Activated T-cell treated with anti-CD3 and anti-CD28 coated beads, Interleukin-2, amount 50 U/mL, for 24 hours (primary cell): ENCODE measurements around the gene CBX1.

Experiments used
- DNase-seq: peaks from one replicate; pipeline ENCODE4 v3.0.0-alpha.2; 2020
- H3K27ac Mint-ChIP-seq: 2 replicates; pipeline ENCODE4 v1.8.0; 2020; ENCODE audit warnings: mild to moderate bottlenecking, mixed read lengths
- H3K27me3 Mint-ChIP-seq: 2 replicates; pipeline ENCODE4 v1.8.0; 2020; ENCODE audit warnings: mixed read lengths
- H3K36me3 Mint-ChIP-seq: 2 replicates; pipeline ENCODE4 v1.8.0; 2020; ENCODE audit warnings: low read depth, mixed read lengths
- H3K4me1 Mint-ChIP-seq: 2 replicates; pipeline ENCODE4 v1.8.0; 2020; ENCODE audit warnings: low read depth, mixed read lengths
- H3K4me3 Mint-ChIP-seq: 2 replicates; pipeline ENCODE4 v1.8.0; 2020; ENCODE audit warnings: mild to moderate bottlenecking, moderate library complexity, mixed read lengths
- H3K9me3 Mint-ChIP-seq: 2 replicates; pipeline ENCODE4 v1.8.0; 2020; ENCODE audit warnings: mixed read lengths

The CBX1 gene

GRCh38 chr17:48129981-48130380 is 28.7 kb upstream of the CBX1 start:
- DNase-seq = no peak
- no peak overlapping the region for H3K27ac Mint-ChIP-seq
- no peak overlapping the region for H3K4me3 Mint-ChIP-seq

DNA sequence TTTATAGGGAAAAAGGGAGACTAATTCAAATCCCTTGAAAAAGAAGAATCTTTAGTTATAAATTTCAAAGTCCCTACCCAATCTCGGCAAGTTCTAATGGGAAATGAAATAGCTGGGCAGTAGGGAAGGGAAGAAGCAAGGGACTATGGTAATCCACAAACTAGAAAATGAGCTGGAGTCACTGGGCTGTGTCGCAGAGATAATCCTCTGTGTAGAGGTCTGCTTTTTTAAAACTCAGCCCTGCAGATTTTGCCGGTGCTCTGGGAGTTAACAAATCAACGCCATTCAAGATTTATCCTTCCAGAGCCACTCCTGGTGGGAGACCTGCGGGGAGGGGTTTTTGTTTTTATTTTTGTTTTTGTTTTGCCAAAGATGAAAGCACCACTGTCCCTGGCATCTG is 27.1 kb upstream of the CBX1 start:
- Mint-ChIP-seq H3K4me3 (no peak overlapping the region), H3K9me3 (no peaks in the 10 kb centered on the region), H3K36me3 (peaks cover 47% of the 10 kb centered on the region), H3K4me1 (peaks cover 6% of the 10 kb centered on the region), H3K27ac (no peak overlapping the region), H3K27me3 (no peaks in the 10 kb centered on the region)
- DNase-seq = no peak

More at GRCh38 chr17:48129981-48130380, 28.7 kb upstream of the CBX1 start:
- peaks cover 39% of the 10 kb centered on the region for H3K36me3 Mint-ChIP-seq
- peaks cover 1% of the 10 kb centered on the region for H3K4me1 Mint-ChIP-seq
- H3K27me3 Mint-ChIP-seq = no peaks in the 10 kb centered on the region
- H3K9me3 Mint-ChIP-seq = no peaks in the 10 kb centered on the region

DNA sequence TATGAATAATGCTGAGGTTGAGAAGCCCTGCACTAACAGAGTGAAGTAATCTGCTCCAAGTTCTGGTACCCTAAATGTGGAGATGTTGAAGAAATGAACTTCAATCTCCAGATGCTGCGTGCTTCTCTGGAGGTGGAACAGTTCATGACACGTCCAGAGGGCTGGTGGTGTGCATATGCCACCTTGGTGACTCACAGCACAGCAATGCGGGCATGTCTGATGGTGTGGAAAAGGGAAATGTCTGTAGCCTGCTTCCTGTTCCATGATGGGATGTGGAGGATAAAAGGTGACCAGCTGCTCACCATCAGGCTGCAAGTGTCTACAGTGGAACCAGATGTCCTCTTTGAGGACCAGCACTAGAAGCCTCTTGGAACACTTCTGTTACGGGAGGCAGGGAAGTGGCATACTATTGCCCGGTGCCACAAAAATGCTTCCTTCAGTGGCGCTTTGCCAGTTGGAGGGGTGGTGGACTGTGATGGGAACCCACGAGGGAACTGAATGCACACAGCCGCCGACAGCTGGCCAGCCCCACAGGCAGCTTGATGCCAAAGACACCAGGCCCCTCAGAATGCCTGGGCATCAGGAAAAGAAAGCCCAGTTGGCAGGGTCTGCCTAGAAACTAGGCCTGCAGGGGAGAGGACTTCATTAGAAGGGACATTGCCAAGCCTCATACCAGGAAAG is 26.2 kb upstream of the CBX1 start:
- peaks cover 54% of the 10 kb centered on the region for H3K36me3 Mint-ChIP-seq
- no peak overlapping the region for H3K4me3 Mint-ChIP-seq
- peak overlapping the region; percentile 9 for H3K27ac Mint-ChIP-seq
- no peaks in the 10 kb centered on the region for H3K27me3 Mint-ChIP-seq
- peaks cover 7% of the 10 kb centered on the region for H3K4me1 Mint-ChIP-seq
- no peak for DNase-seq
- H3K9me3 Mint-ChIP-seq = no peaks in the 10 kb centered on the region

GRCh38 chr17:48126532-48126850 is 25.2 kb upstream of the CBX1 start:
- no peaks in the 10 kb centered on the region for H3K27me3 Mint-ChIP-seq
- H3K9me3 Mint-ChIP-seq = no peaks in the 10 kb centered on the region
- no peak for DNase-seq
- H3K36me3 Mint-ChIP-seq = peaks cover 57% of the 10 kb centered on the region
- H3K4me1 Mint-ChIP-seq = peaks cover 7% of the 10 kb centered on the region
- H3K27ac Mint-ChIP-seq = peak overlapping the region; percentile 57
- no peak overlapping the region for H3K4me3 Mint-ChIP-seq

DNA sequence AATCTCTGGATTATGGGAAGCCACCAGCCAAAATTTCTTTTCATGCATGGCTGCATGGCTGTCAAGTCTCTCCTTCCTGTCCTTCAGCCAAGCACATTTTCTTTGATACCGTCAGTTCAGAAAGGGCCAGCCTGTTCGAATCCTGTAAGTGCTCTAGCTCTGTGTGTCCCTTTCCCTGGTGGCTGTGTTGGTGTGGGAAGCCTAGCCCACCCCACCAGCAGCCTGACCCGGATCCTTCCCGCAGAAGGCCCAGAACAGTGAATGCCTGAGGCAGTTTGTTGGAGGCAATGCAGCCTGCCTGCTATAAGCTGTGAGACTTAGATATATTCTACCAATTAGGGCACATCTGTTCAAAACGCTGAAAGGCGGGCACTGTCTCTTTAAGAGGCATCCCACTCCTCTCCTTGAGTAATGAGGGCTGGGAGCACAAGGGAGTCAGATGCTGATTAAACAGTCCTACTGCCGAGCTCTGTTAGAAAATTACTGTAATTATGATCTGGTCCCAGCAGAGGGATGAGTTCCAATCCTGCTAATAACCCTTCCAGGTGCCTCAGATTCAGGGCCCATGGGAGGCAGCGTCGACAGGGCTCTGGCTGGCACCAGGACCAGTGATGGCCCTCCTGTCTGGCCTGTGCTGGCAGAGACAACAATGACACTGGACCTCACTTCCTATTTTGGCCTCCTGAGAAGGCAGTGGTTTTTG is 24.7 kb upstream of the CBX1 start:
- Mint-ChIP-seq H3K27me3 (no peaks in the 10 kb centered on the region), H3K27ac (peak overlapping the region; percentile 57), H3K4me3 (no peak overlapping the region), H3K36me3 (peaks cover 58% of the 10 kb centered on the region), H3K4me1 (peaks cover 5% of the 10 kb centered on the region), H3K9me3 (no peaks in the 10 kb centered on the region)
- DNase-seq = no peak

- peaks cover 5% of the 10 kb centered on the region for H3K4me1 Mint-ChIP-seq
- H3K27ac Mint-ChIP-seq = peak overlapping the region; percentile 42
- no peaks in the 10 kb centered on the region for H3K27me3 Mint-ChIP-seq
- H3K36me3 Mint-ChIP-seq = peaks cover 71% of the 10 kb centered on the region
- H3K4me3 Mint-ChIP-seq = no peak overlapping the region
- no peaks in the 10 kb centered on the region for H3K9me3 Mint-ChIP-seq
- DNase-seq = no peak
Measured at GRCh38 chr17:48123776-48124388, 22.6 kb upstream of the CBX1 start.

DNA sequence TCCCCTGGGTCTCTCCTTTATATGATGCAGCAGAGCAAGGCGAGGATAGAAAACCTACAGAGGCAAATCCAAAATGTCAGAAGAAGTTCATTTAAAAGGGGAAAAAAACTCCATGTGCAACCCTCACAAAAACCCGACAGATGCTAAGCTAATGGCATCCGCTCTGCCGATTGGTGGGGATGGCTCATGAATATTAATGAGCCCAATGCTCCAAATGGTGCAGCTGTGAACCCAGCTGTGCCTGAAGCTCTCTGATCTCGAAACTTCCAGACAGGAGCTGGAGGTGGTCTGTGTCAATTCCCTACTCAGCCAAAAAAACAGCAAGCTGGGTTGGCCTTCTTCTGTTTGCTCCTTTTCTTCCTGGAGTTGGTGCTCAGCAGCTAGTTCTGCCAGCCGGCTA is 21.8 kb upstream of the CBX1 start:
- H3K9me3 Mint-ChIP-seq = no peaks in the 10 kb centered on the region
- no peaks in the 10 kb centered on the region for H3K27me3 Mint-ChIP-seq
- peaks cover 77% of the 10 kb centered on the region for H3K36me3 Mint-ChIP-seq
- DNase-seq = no peak
- H3K27ac Mint-ChIP-seq = peak overlapping the region; percentile 42
- H3K4me1 Mint-ChIP-seq = peaks cover 5% of the 10 kb centered on the region
- H3K4me3 Mint-ChIP-seq = no peak overlapping the region

DNA sequence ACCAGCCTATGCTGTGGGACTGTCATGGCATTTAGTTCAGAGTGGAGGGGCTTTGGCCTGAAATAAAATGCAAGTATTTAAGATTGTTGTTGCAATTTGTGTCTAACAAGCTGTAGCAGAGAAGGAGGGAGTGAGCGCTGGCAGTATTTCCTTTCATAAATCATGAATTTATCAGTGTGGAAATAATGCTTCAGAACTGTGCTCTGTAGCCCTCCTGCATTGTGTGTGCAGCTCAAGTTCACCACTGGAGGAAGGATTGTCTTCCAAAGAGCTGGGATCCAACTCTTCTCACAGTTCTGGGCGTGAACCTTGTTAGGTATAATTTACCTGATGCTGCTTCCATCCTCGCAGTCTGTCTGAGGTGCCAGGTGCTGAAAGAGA is 21.4 kb upstream of the CBX1 start:
- no peak overlapping the region for H3K4me3 Mint-ChIP-seq
- H3K27me3 Mint-ChIP-seq = no peaks in the 10 kb centered on the region
- no peak for DNase-seq
- peaks cover 5% of the 10 kb centered on the region for H3K4me1 Mint-ChIP-seq
- peaks cover 82% of the 10 kb centered on the region for H3K36me3 Mint-ChIP-seq
- no peaks in the 10 kb centered on the region for H3K9me3 Mint-ChIP-seq
- peak overlapping the region; percentile 26 for H3K27ac Mint-ChIP-seq

GRCh38 chr17:48121923-48122664 is 20.8 kb upstream of the CBX1 start:
- Mint-ChIP-seq H3K9me3 (no peaks in the 10 kb centered on the region), H3K4me1 (peaks cover 5% of the 10 kb centered on the region), H3K36me3 (peaks cover 83% of the 10 kb centered on the region), H3K27me3 (no peaks in the 10 kb centered on the region), H3K4me3 (no peak overlapping the region), H3K27ac (peak overlapping the region; percentile 23)
- DNase-seq = no peak

DNA sequence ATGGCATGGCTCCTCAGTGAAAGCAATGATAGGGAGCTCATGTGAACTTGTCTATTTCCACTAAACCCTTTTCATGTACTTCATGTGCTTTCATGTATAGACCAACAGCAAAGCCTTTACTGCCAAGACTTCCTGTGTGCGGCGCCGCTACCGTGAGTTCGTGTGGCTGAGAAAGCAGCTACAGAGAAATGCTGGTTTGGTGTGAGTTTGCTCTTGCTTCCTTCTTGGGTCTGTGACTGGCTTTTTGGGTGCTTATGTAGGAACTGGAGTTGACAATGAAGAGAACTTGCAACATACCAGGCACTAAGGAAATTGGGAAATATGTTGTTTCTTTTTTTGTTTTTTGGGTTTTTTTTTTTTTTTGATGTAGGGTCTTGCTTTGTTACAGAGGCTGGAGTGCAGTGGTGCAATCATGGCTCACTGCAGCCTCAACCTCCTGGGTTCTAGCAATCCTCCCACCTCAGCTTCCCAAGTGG is 12.0 kb upstream of the CBX1 start:
- DNase-seq = peak; percentile 45
- H3K36me3 Mint-ChIP-seq = peaks cover 48% of the 10 kb centered on the region
- no peaks in the 10 kb centered on the region for H3K9me3 Mint-ChIP-seq
- H3K4me1 Mint-ChIP-seq = peaks cover 47% of the 10 kb centered on the region
- H3K27me3 Mint-ChIP-seq = no peaks in the 10 kb centered on the region
- H3K27ac Mint-ChIP-seq = peak overlapping the region; percentile 90
- H3K4me3 Mint-ChIP-seq = peak overlapping the region; percentile 48

GRCh38 chr17:48111937-48112241 is 10.6 kb upstream of the CBX1 start:
- Mint-ChIP-seq H3K4me1 (peaks cover 55% of the 10 kb centered on the region), H3K27ac (peak overlapping the region; percentile 90), H3K36me3 (peaks cover 45% of the 10 kb centered on the region), H3K4me3 (peak overlapping the region; percentile 49), H3K9me3 (no peaks in the 10 kb centered on the region), H3K27me3 (no peaks in the 10 kb centered on the region)
- DNase-seq = no peak

GRCh38 chr17:48110761-48111160 is 9.5 kb upstream of the CBX1 start:
- H3K4me1 Mint-ChIP-seq = peaks cover 59% of the 10 kb centered on the region

GRCh38 chr17:48107137-48108055 is 6.1 kb upstream of the CBX1 start, which contains the start of gene SNX11:
SNX11 (plus strand) TSS chr17:48107766; CDS start chr17:48112044, 4,278 bp downstream.
- H3K4me3 Mint-ChIP-seq = peak within 1 kb of the TSS; percentile 99
- peak; percentile 95 for DNase-seq
- H3K27me3 Mint-ChIP-seq = no peaks in the 10 kb centered on the region
- peaks cover 8% of the 10 kb centered on the region for H3K9me3 Mint-ChIP-seq
- H3K36me3 Mint-ChIP-seq = peaks cover 19% of the 10 kb centered on the region
- H3K4me1 Mint-ChIP-seq = peaks cover 58% of the 10 kb centered on the region
- peak within 1 kb of the TSS; percentile 98 for H3K27ac Mint-ChIP-seq

More at GRCh38 chr17:48110761-48111160, 9.5 kb upstream of the CBX1 start:
- Mint-ChIP-seq H3K4me3 (peak overlapping the region; percentile 25), H3K9me3 (no peaks in the 10 kb centered on the region), H3K27ac (peak overlapping the region; percentile 90), H3K36me3 (peaks cover 42% of the 10 kb centered on the region), H3K27me3 (no peaks in the 10 kb centered on the region)
- no peak for DNase-seq

DNA sequence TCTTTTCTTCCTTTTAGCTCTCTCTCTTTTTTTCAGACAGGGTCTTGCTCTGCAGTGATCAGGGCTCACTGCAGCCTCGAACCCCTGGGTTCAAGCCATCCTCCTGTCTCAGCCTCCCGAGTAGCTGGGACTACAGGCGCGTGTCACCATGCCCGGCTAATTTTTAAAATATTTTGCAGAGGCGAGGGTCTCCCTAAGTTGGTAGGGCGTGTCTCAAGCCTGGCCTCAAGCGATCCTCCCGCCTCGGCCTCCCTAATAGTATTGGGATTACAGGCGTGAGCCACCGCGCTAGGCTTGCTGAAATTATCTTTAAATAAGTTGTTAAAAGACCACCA is 5.5 kb upstream of the CBX1 start:
- peaks cover 56% of the 10 kb centered on the region for H3K4me1 Mint-ChIP-seq
- peaks cover 8% of the 10 kb centered on the region for H3K9me3 Mint-ChIP-seq
- H3K36me3 Mint-ChIP-seq = peaks cover 13% of the 10 kb centered on the region
- DNase-seq = no peak
- H3K27ac Mint-ChIP-seq = peak overlapping the region; percentile 98
- H3K27me3 Mint-ChIP-seq = no peaks in the 10 kb centered on the region
- H3K4me3 Mint-ChIP-seq = peak overlapping the region; percentile 99
